GM12878 (cell line): ENCODE measurements around the gene ACAP2. TPM values are rescaled to one million over a fixed set of nuclear protein-coding genes. Genes with fewer than 3 reads are reported as not detected.

ENCODE experiments used
- CREM ChIP-seq: IDR thresholded peaks from 2 replicates; pipeline ENCODE4 v1.6.1; 2014; ENCODE audit warnings: antibody characterized with exemption, low read depth
- CUX1 ChIP-seq: IDR thresholded peaks from 2 replicates; pipeline ENCODE4 v1.6.1; 2012; ENCODE audit warnings: improper control_type of control experiment, low read depth, low read length; ENCODE audit not compliant: insufficient replicate concordance
- GABPA ChIP-seq: IDR thresholded peaks from 2 replicates; pipeline ENCODE4 v1.6.1; 2014; ENCODE audit warnings: antibody characterized with exemption, low read depth, mild to moderate bottlenecking, inconsistent platforms
- JUNB ChIP-seq: IDR thresholded peaks from 2 replicates; pipeline ENCODE4 v1.6.1; 2016; ENCODE audit warnings: antibody characterized with exemption, mild to moderate bottlenecking
- NFXL1 ChIP-seq: fragments of 450-650 bp; IDR thresholded peaks from 2 replicates; pipeline ENCODE4 v1.6.1; 2017; ENCODE audit warnings: antibody characterized with exemption, mild to moderate bottlenecking, borderline replicate concordance
- PAX8 ChIP-seq: fragments of 450-650 bp; IDR thresholded peaks from 2 replicates; pipeline ENCODE4 v1.6.1; 2017; ENCODE audit warnings: mild to moderate bottlenecking, moderate library complexity
- RCOR1 ChIP-seq: conservative IDR thresholded peaks from 2 replicates; pipeline ENCODE4 v1.6.1; 2012; ENCODE audit warnings: low read depth, low read length, improper control_type of control experiment
- RUNX3 ChIP-seq: IDR thresholded peaks from 2 replicates; pipeline ENCODE4 v1.6.1; 2012; ENCODE audit warnings: low read length, inconsistent platforms
- SMAD1 ChIP-seq: fragments of 450-650 bp; IDR thresholded peaks from 2 replicates; pipeline ENCODE4 v1.6.1; 2018; ENCODE audit warnings: mild to moderate bottlenecking, low read depth; ENCODE audit not compliant: partially characterized antibody
- YY1 ChIP-seq: IDR thresholded peaks from 2 replicates; pipeline ENCODE4 v1.6.1; 2011; ENCODE audit warnings: low read depth, mild to moderate bottlenecking, low read length
- ZNF217 ChIP-seq: fragments of 450-650 bp; IDR thresholded peaks from 2 replicates; pipeline ENCODE4 v1.6.1; 2017; ENCODE audit warnings: antibody characterized with exemption, mild to moderate bottlenecking
- polyA plus RNA-seq, 11 experiments: library from polyadenylated mRNA; depleted of rRNA in 4 of 11; unstranded in 6 of 11; stranded (reverse) in 5 of 11; fragments of >200 nt; fragmentation: Nextera tagmentation in 4 of 11; fragmentation: Illumina TruSeq in 1 of 11; extraction: Ambion mirVana in 4 of 11; extraction: Trizol in 1 of 11; gene quantifications; 1 replicate in 1 of 11; 2 replicates in 10 of 11; pipeline versions ENCODE4 v1.2.1 to v1.2.3, GENCODE V29; 2011 to 2016; ENCODE audit warnings: inconsistent platforms in 2 of 11, missing spikeins in 2 of 11, low read depth in 1 of 11
- total RNA-seq, 4 experiments: library from RNA; depleted of rRNA in 3 of 4; stranded (reverse); fragments of >200 nt in 3 of 4; fragmentation: Illumina TruSeq in 1 of 4; extraction: Trizol in 1 of 4; gene quantifications; 2 replicates each; pipeline versions ENCODE4 v1.2.1 to v1.2.3, GENCODE V29; 2013 to 2021
- TF ChIP-seq, protein P1 (sequence below), 3 experiments: IDR thresholded peaks in 2 of 3; conservative IDR thresholded peaks in 1 of 3; 2 replicates each; pipeline ENCODE4 v1.5.1; 2011; ENCODE audit warnings: low read depth in 3 of 3, low read length in 3 of 3, mild to moderate bottlenecking in 3 of 3, control low read depth in 2 of 3, moderate library complexity in 2 of 3, inconsistent platforms in 1 of 3, mixed read lengths in 1 of 3; ENCODE audit not compliant: control insufficient read depth in 2 of 3, insufficient read depth in 1 of 3; ENCODE audit errors: extremely low read depth in 1 of 3
- TF ChIP-seq, protein P2 (sequence below): fragments of 450-650 bp; IDR thresholded peaks from 2 replicates; pipeline ENCODE4 v1.6.1; 2017; ENCODE audit warnings: mild to moderate bottlenecking, low read depth, inconsistent platforms; ENCODE audit not compliant: poor library complexity, severe bottlenecking

Gene ACAP2
- total and polyA plus RNA-seq, 10 of the 15 experiments (the other 5 are each of a cell fraction or from before 2014, with no cell fraction given): 7.1 to 53.8 (median 35.7) TPM

DNA sequence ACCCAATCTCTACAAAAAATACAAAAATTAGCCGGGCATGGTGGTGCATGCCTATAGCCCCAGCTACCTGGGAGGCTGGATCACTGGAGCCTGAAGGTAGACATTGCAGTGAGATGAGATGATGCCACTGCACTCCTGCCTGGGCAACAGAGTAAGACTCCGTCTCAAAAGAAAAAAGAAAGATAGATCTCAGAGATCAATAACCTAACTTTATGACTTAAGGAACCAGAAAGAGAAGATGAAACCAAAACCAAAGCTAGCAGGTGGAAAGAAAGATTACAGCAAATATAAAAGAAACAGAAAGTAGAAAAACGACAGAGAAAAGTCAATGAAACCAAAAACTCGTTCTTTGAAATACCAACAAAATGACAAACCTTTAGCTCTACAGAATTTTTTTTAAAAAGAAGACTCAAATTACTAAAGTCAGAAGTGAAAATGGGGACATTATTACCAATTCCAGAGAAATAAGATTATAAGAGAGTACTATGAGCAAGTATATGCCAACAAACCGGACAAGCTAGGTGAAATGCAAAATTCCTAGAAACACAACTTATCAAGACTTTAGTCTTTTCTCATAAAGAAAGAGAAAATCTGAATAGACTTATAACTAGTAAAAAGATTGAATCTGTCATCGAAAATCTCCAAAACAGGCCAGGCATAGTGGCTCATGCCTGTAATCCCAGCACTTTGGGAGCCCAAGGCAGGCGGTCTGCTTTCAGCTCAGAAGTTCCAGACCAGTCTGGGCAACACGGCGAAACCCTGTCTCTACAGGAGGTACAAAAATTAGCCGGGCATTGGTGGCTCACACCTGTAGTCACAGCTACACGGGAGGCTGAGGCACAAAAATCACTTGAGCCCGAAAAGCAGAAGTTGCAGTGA is 35.0 kb downstream of the ACAP2 start (continued):
- TF ChIP-seq, protein P1, sequence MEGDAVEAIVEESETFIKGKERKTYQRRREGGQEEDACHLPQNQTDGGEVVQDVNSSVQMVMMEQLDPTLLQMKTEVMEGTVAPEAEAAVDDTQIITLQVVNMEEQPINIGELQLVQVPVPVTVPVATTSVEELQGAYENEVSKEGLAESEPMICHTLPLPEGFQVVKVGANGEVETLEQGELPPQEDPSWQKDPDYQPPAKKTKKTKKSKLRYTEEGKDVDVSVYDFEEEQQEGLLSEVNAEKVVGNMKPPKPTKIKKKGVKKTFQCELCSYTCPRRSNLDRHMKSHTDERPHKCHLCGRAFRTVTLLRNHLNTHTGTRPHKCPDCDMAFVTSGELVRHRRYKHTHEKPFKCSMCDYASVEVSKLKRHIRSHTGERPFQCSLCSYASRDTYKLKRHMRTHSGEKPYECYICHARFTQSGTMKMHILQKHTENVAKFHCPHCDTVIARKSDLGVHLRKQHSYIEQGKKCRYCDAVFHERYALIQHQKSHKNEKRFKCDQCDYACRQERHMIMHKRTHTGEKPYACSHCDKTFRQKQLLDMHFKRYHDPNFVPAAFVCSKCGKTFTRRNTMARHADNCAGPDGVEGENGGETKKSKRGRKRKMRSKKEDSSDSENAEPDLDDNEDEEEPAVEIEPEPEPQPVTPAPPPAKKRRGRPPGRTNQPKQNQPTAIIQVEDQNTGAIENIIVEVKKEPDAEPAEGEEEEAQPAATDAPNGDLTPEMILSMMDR (IDR thresholded peaks at IDR 0.05 in 2 of 3, conservative IDR thresholded peaks at IDR 0.05 in 1 of 3; ENCODE audit: control insufficient read depth in 2 of 3, extremely low read depth in 1 of 3, insufficient read depth in 1 of 3, low read depth in 3 of 3, low read length in 3 of 3): no peak
- no peak for TF ChIP-seq CREM
- TF ChIP-seq SMAD1: no peak
- TF ChIP-seq JUNB: no peak
- no peak for TF ChIP-seq CUX1
- TF ChIP-seq PAX8: no peak
- TF ChIP-seq GABPA: no peak
- TF ChIP-seq RCOR1: no peak
- TF ChIP-seq RUNX3: no peak
- TF ChIP-seq, protein P2, sequence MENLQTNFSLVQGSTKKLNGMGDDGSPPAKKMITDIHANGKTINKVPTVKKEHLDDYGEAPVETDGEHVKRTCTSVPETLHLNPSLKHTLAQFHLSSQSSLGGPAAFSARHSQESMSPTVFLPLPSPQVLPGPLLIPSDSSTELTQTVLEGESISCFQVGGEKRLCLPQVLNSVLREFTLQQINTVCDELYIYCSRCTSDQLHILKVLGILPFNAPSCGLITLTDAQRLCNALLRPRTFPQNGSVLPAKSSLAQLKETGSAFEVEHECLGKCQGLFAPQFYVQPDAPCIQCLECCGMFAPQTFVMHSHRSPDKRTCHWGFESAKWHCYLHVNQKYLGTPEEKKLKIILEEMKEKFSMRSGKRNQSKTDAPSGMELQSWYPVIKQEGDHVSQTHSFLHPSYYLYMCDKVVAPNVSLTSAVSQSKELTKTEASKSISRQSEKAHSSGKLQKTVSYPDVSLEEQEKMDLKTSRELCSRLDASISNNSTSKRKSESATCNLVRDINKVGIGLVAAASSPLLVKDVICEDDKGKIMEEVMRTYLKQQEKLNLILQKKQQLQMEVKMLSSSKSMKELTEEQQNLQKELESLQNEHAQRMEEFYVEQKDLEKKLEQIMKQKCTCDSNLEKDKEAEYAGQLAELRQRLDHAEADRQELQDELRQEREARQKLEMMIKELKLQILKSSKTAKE: no peak
- no peak for TF ChIP-seq NFXL1
- no peak for TF ChIP-seq YY1
- TF ChIP-seq ZNF217: no peak
